Esophagus muscularis mucosa (tissue), 3 donors: Measurements from ENCODE around the gene CDK2AP2.

Experiments
- CTCF ChIP-seq, 3 experiments: fragments of 200-600 bp in 2 of 3; fragments of 450-650 bp in 1 of 3; sonication (generic) in 2 of 3; IDR thresholded peaks; one replicate each; pipeline ENCODE4 v1.5.1; 2017 to 2019; ENCODE audit warnings: antibody characterized with exemption in 3 of 3, mild to moderate bottlenecking in 2 of 3, moderate library complexity in 1 of 3
- EP300 ChIP-seq: sonication (generic); formaldehyde crosslinking; IDR thresholded peaks from one replicate; pipeline ENCODE4 v1.6.1; 2017; ENCODE audit warnings: antibody characterized with exemption

GRCh38 chr11:67494371-67495233 lies 13.4 kb downstream of the CDK2AP2 start:
- no peak for TF ChIP-seq CTCF (IDR thresholded peaks at IDR 0.05)
- TF ChIP-seq EP300, result no peak
